CD14-positive monocyte (primary cell): ENCODE measurements around the gene SIDT2. TPM values are rescaled to one million over a fixed set of nuclear protein-coding genes. Genes with fewer than 3 reads are reported as not detected.

Source experiments
- DNase-seq, 3 donors: peaks; one replicate each; pipeline ENCODE4 v3.0.0-alpha.2; 2011 to 2022
- H2AFZ ChIP-seq: 2 replicates; pipeline ENCODE4 v1.6.0; 2012; ENCODE audit warnings: mild to moderate bottlenecking, low read depth, low read length, inconsistent platforms; ENCODE audit not compliant: insufficient read depth, poor library complexity, severe bottlenecking
- H3K27ac ChIP-seq, 2 donors: 1 replicate in 1 of 2; 2 replicates in 1 of 2; pipeline ENCODE4 v1.5.1; 2012 to 2013; ENCODE audit warnings: low read length in 2 of 2, control low read depth in 1 of 2, inconsistent platforms in 1 of 2, low read depth in 1 of 2, mild to moderate bottlenecking in 1 of 2
- H3K27me3 ChIP-seq, 2 donors: one replicate each; pipeline versions ENCODE4 v1.6.0 to v1.6.1; 2011 to 2013; ENCODE audit warnings: low read length in 2 of 2; ENCODE audit not compliant: control insufficient read depth in 2 of 2, insufficient read depth in 2 of 2
- H3K36me3 ChIP-seq, 2 donors: replicated peaks in 1 of 2; 1 replicate in 1 of 2; 2 replicates in 1 of 2; pipeline versions ENCODE4 v1.5.1 to v1.6.1; 2012 to 2013; ENCODE audit warnings: low read length in 2 of 2, control low read depth in 1 of 2, inconsistent platforms in 1 of 2, mild to moderate bottlenecking in 1 of 2; ENCODE audit not compliant: insufficient read depth in 2 of 2, control insufficient read depth in 1 of 2
- H3K4me1 ChIP-seq, 2 donors: 1 replicate in 1 of 2; 2 replicates in 1 of 2; pipeline versions ENCODE4 v1.5.1 to v1.6.1; 2012 to 2013; ENCODE audit warnings: low read length in 2 of 2, control low read depth in 1 of 2, inconsistent platforms in 1 of 2, mild to moderate bottlenecking in 1 of 2, moderate library complexity in 1 of 2; ENCODE audit not compliant: insufficient read depth in 2 of 2, control insufficient read depth in 1 of 2
- H3K4me2 ChIP-seq: replicated peaks from 2 replicates; pipeline ENCODE3; 2012; ENCODE audit warnings: low read length, moderate library complexity, mild to moderate bottlenecking; ENCODE audit not compliant: poor library complexity, severe bottlenecking; ENCODE audit errors: extremely low read depth
- H3K4me3 ChIP-seq, 3 experiments: fragments of 200-600 bp in 1 of 3; sonication (generic) in 1 of 3; replicated peaks in 1 of 3; 1 replicate in 2 of 3; 2 replicates in 1 of 3; pipeline ENCODE4 v1.5.1; 2011 to 2013; ENCODE audit warnings: low read length in 3 of 3, mild to moderate bottlenecking in 3 of 3, control low read depth in 2 of 3, low read depth in 2 of 3, inconsistent platforms in 1 of 3, moderate library complexity in 1 of 3
- H3K79me2 ChIP-seq: 2 replicates; pipeline ENCODE4 v1.6.0; 2012; ENCODE audit warnings: mild to moderate bottlenecking, control low read depth, inconsistent platforms, low read length, moderate library complexity; ENCODE audit not compliant: insufficient read depth
- H3K9ac ChIP-seq: 2 replicates; pipeline ENCODE4 v1.6.0; 2017; ENCODE audit warnings: low read length, mild to moderate bottlenecking; ENCODE audit not compliant: insufficient read depth, poor library complexity, severe bottlenecking
- H3K9me3 ChIP-seq, 2 donors: replicated peaks in 1 of 2; 1 replicate in 1 of 2; 2 replicates in 1 of 2; pipeline versions ENCODE4 v1.5.1 to v1.6.1; 2012 to 2013; ENCODE audit warnings: low read length in 2 of 2, control low read depth in 1 of 2; ENCODE audit not compliant: control insufficient read depth in 1 of 2, insufficient read depth in 1 of 2
- H4K20me1 ChIP-seq: 2 replicates; pipeline ENCODE4 v1.6.0; 2012; ENCODE audit warnings: mild to moderate bottlenecking, low read length, control low read depth, moderate library complexity; ENCODE audit not compliant: insufficient read depth
- H3K27ac Mint-ChIP-seq, 7 donors: one replicate each; pipeline ENCODE4 v1.8.0; 2020; ENCODE audit warnings: mild to moderate bottlenecking in 7 of 7, mixed read lengths in 7 of 7, moderate library complexity in 6 of 7, inconsistent platforms in 2 of 7
- H3K27me3 Mint-ChIP-seq, 3 donors: one replicate each; pipeline ENCODE4 v1.8.0; 2021 to 2022; ENCODE audit warnings: low read depth in 3 of 3, mild to moderate bottlenecking in 3 of 3, mixed read lengths in 3 of 3, moderate library complexity in 3 of 3, inconsistent platforms in 1 of 3
- H3K36me3 Mint-ChIP-seq, 2 donors: one replicate each; pipeline ENCODE4 v1.8.0; 2020; ENCODE audit warnings: mixed read lengths in 2 of 2, inconsistent platforms in 1 of 2, mild to moderate bottlenecking in 1 of 2
- H3K4me1 Mint-ChIP-seq: one replicate; pipeline ENCODE4 v1.8.0; 2020; ENCODE audit warnings: mild to moderate bottlenecking, mixed read lengths
- H3K4me3 Mint-ChIP-seq, 2 donors: one replicate each; pipeline ENCODE4 v1.8.0; 2020; ENCODE audit warnings: mild to moderate bottlenecking in 2 of 2, mixed read lengths in 2 of 2, moderate library complexity in 1 of 2
- H3K9me3 Mint-ChIP-seq, 7 donors: one replicate each; pipeline ENCODE4 v1.8.0; 2020 to 2022; ENCODE audit warnings: mixed read lengths in 7 of 7, mild to moderate bottlenecking in 6 of 7, moderate library complexity in 6 of 7, inconsistent platforms in 2 of 7
- CTCF ChIP-seq: fragments of 200-600 bp; IDR thresholded peaks from one replicate; pipeline ENCODE4 v1.8.0; 2022; ENCODE audit warnings: antibody characterized with exemption, mild to moderate bottlenecking
- WGBS: methylation state at CpG from one replicate; pipeline ENCODE4 v1.1.5; 2013; ENCODE audit warnings: missing lambda C conversion rate; ENCODE audit not compliant: insufficient coverage; 5-methylcytosine and 5-hydroxymethylcytosine counted together
- intact Hi-C, 2 donors: fragments of 100-400 bp; cut with micrococcal nuclease; formaldehyde crosslinking; loops; one replicate each; pipeline versions ENCODE4 v1.15.0 to v1.15.1; 2023
- polyA plus RNA-seq, 3 donors: library from polyadenylated mRNA; depleted of rRNA in 1 of 3; unstranded in 2 of 3; stranded (reverse) in 1 of 3; fragments of 300-500 nt in 2 of 3; fragments of >200 nt in 1 of 3; fragmentation: Illumina TruSeq in 2 of 3; gene quantifications; 1 replicate in 2 of 3; 2 replicates in 1 of 3; pipeline ENCODE4 v1.2.3, GENCODE V29; 2012 to 2021

SIDT2 gene
- polyA plus RNA-seq, 3 donors = 21.8 to 177 (median 41.8) TPM

- Histone ChIP-seq H3K4me1 (no peaks in the 10 kb centered on the region), H3K9me3 (no peaks in the 10 kb centered on the region), H3K27ac (no peak overlapping the region), H3K4me2 (no peak overlapping the region), H2AFZ (no peak overlapping the region), H3K9ac (no peak overlapping the region), H3K36me3 (peaks cover 57 to 71% of the 10 kb centered on the region in 2 donors), H3K4me3 (no peak overlapping the region), H3K27me3 (no peaks in the 10 kb centered on the region), H3K79me2 (peaks cover 8% of the 10 kb centered on the region), H4K20me1 (peaks cover 51% of the 10 kb centered on the region)
- no peak for DNase-seq
- peaks cover 0 to 3% (median 0%) of the 10 kb centered on the region in 7 donors for H3K9me3 Mint-ChIP-seq
- WGBS = 100% methylated on average over 1 of the region's 2 CpGs
- peaks cover 7% of the 10 kb centered on the region for H3K4me1 Mint-ChIP-seq
- peaks cover 55 to 71% of the 10 kb centered on the region in 2 donors for H3K36me3 Mint-ChIP-seq
- intact Hi-C loops = no loop called here
- H3K27me3 Mint-ChIP-seq = no peaks in the 10 kb centered on the region
- no peak for TF ChIP-seq CTCF
- no peak overlapping the region for H3K27ac Mint-ChIP-seq
- H3K4me3 Mint-ChIP-seq = no peak overlapping the region
Measured at GRCh38 chr11:117169736-117170135, 8.8 kb upstream of the SIDT2 start.

GRCh38 chr11:117170210-117170609 lies 8.3 kb upstream of the SIDT2 start:
- no peak for DNase-seq
- Mint-ChIP-seq H3K36me3 (peaks cover 52 to 69% of the 10 kb centered on the region in 2 donors), H3K4me1 (peaks cover 7% of the 10 kb centered on the region), H3K9me3 (peaks cover 0 to 3% (median 0%) of the 10 kb centered on the region in 7 donors), H3K4me3 (no peak overlapping the region), H3K27ac (peak overlapping the region in 1 of 7 donors; percentile 15), H3K27me3 (no peaks in the 10 kb centered on the region)
- Histone ChIP-seq H4K20me1 (peaks cover 51% of the 10 kb centered on the region), H3K27ac (no peak overlapping the region), H3K79me2 (peaks cover 8% of the 10 kb centered on the region), H3K4me2 (no peak overlapping the region), H3K27me3 (no peaks in the 10 kb centered on the region), H3K9ac (no peak overlapping the region), H3K36me3 (peaks cover 54 to 68% of the 10 kb centered on the region in 2 donors), H3K4me3 (no peak overlapping the region), H3K4me1 (no peaks in the 10 kb centered on the region), H3K9me3 (no peaks in the 10 kb centered on the region), H2AFZ (no peak overlapping the region)
- 94% methylated on average over 6 of the region's 9 CpGs for WGBS
- no peak for TF ChIP-seq CTCF
- intact Hi-C loops = no loop called here
